OCI-LY1 (cell line): ENCODE results near the gene AP2B1.

Experiments
- H2AFZ ChIP-seq: fragments of 200-600 bp; sonication (generic), shearing (Covaris generic); 2 replicates; pipeline ENCODE4 v1.6.0; 2014; ENCODE audit warnings: antibody characterized with exemption, mild to moderate bottlenecking, low read length
- H3F3A ChIP-seq: fragments of 200-600 bp; sonication (generic), shearing (Covaris generic); 2 replicates; pipeline ENCODE4 v1.6.0; 2014; ENCODE audit warnings: mild to moderate bottlenecking, antibody characterized with exemption, low read length, moderate library complexity; ENCODE audit not compliant: insufficient read depth
- H3K27ac ChIP-seq: fragments of 200-600 bp; sonication (generic); 2 replicates; pipeline ENCODE4 v1.5.1; 2014; ENCODE audit warnings: low read length, mixed run types, mild to moderate bottlenecking, low read depth; ENCODE audit not compliant: poor library complexity, severe bottlenecking
- H3K27me3 ChIP-seq: fragments of 200-600 bp; sonication (generic); 2 replicates; pipeline ENCODE4 v1.6.0; 2014; ENCODE audit warnings: antibody characterized with exemption, mild to moderate bottlenecking, low read length, moderate library complexity; ENCODE audit not compliant: insufficient read depth
- H3K36me3 ChIP-seq: fragments of 200-600 bp; sonication (generic); 2 replicates; pipeline ENCODE4 v1.6.1; 2014; ENCODE audit warnings: mild to moderate bottlenecking, antibody characterized with exemption, low read length, moderate library complexity, mixed read lengths; ENCODE audit not compliant: insufficient read depth
- H3K4me1 ChIP-seq: fragments of 200-600 bp; sonication (generic); 2 replicates; pipeline ENCODE4 v1.5.1; 2014; ENCODE audit warnings: mild to moderate bottlenecking, low read length, moderate library complexity; ENCODE audit not compliant: insufficient read depth, severe bottlenecking
- H3K4me2 ChIP-seq: fragments of 200-600 bp; sonication (generic), shearing (Covaris generic); 2 replicates; pipeline ENCODE4 v1.6.1; 2014; ENCODE audit warnings: low read length
- H3K4me3 ChIP-seq: fragments of 200-600 bp; sonication (generic); 2 replicates; pipeline ENCODE4 v1.5.1; 2014; ENCODE audit warnings: low read length, low read depth, mild to moderate bottlenecking, mixed read lengths; ENCODE audit not compliant: poor library complexity, severe bottlenecking
- H3K79me2 ChIP-seq: fragments of 200-600 bp; shearing (Covaris generic); 2 replicates; pipeline ENCODE4 v1.6.1; 2016; ENCODE audit warnings: mixed run types, low read length, mixed read lengths; ENCODE audit not compliant: insufficient read depth
- H3K9ac ChIP-seq: fragments of 200-600 bp; sonication (generic), shearing (Covaris generic); 2 replicates; pipeline ENCODE4 v1.6.1; 2014; ENCODE audit warnings: mild to moderate bottlenecking, low read length, mixed read lengths
- H3K9me2 ChIP-seq: fragments of 200-600 bp; sonication (generic), shearing (Covaris generic); 2 replicates; pipeline ENCODE4 v1.6.1; 2014; ENCODE audit warnings: low read depth, mild to moderate bottlenecking, low read length, mixed read lengths
- H3K9me3 ChIP-seq: fragments of 200-600 bp; shearing (Covaris generic); 2 replicates; pipeline ENCODE4 v1.6.1; 2014; ENCODE audit warnings: low read length, mixed read lengths
- H4K20me1 ChIP-seq: fragments of 200-600 bp; sonication (generic), shearing (Covaris generic); 2 replicates; pipeline ENCODE4 v1.6.0; 2016; ENCODE audit warnings: mild to moderate bottlenecking, low read length; ENCODE audit not compliant: insufficient read depth
- EZH2 ChIP-seq: fragments of 200-600 bp; sonication (generic), shearing (Covaris generic); IDR thresholded peaks from 2 replicates; pipeline ENCODE4 v1.8.0; 2017; ENCODE audit warnings: borderline replicate concordance, mixed run types, mild to moderate bottlenecking, antibody characterized with exemption, low read length, moderate library complexity, mixed read lengths
- TF ChIP-seq, protein P1 (sequence below): fragments of 200-600 bp; sonication (generic), shearing (Covaris generic); IDR thresholded peaks from 2 replicates; pipeline ENCODE4 v1.5.1; 2017; ENCODE audit warnings: mild to moderate bottlenecking, antibody characterized with exemption, low read length, moderate library complexity, mixed read lengths

Gene AP2B1

DNA sequence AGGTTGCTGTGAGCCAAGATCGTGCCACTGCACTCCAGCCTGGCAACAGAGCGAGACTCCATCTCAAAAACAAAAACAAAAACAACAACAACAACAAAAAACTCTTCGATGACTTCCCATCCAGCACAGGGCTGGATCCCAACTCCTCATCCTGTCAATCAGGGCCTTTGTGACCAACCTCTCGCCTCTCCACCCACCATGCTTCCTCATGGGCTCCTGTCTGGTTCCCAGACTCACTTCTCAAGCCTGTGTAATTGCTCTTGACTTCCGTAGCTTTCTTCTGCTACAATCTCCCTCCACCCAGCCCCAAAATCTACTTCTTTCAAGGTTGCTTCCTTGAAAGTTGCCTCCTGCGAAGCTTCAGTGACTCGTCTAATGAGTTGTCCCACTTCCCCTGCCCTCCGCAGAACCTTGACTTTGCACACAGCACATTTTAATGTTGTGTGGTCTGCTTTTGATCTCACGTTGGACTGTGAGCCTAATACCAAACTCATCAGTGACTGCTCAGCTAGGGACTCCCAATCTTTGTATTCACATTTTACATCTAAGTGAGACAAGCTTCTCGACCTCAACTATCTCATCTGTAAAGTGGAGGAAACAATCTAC, 143.4 kb downstream of the AP2B1 start:
- Histone ChIP-seq H3K36me3 (peaks cover 3% of the 10 kb centered on the region; the same call in 1 of the 2 replicates), H4K20me1 (no peaks in the 10 kb centered on the region), H3K79me2 (no peaks in the 10 kb centered on the region), H3K4me1 (peaks cover 19% of the 10 kb centered on the region), H3K27me3 (no peaks in the 10 kb centered on the region; the same call in none of the 2 replicates), H3K27ac (no peak overlapping the region), H3K9ac (no peak overlapping the region), H3F3A (no peaks in the 10 kb centered on the region), H2AFZ (no peak overlapping the region), H3K9me2 (no peaks in the 10 kb centered on the region), H3K4me2 (no peak overlapping the region), H3K9me3 (no peaks in the 10 kb centered on the region), H3K4me3 (no peak overlapping the region)
- TF ChIP-seq, protein P1, sequence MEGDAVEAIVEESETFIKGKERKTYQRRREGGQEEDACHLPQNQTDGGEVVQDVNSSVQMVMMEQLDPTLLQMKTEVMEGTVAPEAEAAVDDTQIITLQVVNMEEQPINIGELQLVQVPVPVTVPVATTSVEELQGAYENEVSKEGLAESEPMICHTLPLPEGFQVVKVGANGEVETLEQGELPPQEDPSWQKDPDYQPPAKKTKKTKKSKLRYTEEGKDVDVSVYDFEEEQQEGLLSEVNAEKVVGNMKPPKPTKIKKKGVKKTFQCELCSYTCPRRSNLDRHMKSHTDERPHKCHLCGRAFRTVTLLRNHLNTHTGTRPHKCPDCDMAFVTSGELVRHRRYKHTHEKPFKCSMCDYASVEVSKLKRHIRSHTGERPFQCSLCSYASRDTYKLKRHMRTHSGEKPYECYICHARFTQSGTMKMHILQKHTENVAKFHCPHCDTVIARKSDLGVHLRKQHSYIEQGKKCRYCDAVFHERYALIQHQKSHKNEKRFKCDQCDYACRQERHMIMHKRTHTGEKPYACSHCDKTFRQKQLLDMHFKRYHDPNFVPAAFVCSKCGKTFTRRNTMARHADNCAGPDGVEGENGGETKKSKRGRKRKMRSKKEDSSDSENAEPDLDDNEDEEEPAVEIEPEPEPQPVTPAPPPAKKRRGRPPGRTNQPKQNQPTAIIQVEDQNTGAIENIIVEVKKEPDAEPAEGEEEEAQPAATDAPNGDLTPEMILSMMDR, result no peak
- no peak for TF ChIP-seq EZH2

DNA sequence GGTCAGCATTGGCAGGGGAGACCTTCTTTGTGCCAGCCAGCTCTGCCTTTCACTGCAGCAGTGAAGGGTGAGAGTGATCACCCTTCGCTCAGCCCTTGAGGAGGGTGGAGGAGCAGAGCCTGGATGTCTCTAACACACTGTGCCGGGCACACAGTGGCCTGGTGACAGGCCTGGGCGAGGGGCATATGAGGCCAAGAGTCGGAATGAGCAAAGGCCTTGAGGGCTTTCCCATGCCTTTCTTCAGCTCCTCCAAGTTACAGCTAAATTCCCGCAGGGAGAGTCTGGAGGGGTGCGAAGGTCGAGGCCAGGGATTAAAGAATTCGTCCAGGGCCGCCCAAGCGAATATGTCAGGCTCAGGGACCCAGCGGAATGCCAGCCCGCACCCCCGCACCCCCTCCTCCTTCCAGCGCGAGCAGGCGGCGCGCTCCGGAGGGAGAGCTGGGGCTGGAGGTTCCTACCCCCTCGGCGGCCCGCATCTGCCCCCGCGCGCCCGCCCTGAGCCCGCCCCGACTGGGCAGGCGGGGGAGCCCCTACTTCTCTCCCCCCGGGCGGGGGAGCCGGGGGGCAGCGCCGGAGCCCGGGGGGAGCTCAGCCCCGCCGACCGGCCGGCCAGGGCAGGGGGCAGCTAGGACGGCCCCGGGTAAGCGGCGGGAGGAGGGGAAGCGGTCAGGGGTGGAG, 144.3 kb downstream of the AP2B1 start, which contains the start of gene RASL10B:
Gene RASL10B (plus strand): TSS at position 401 of the 678 bp plus-strand sequence. CDS start 3,546 bp downstream, outside the sequence.
- H3K27me3 ChIP-seq, result no peaks in the 10 kb centered on the region; the same call in none of the 2 replicates
- peaks cover 15% of the 10 kb centered on the region for H3K4me1 ChIP-seq
- no peaks in the 10 kb centered on the region for H3K9me3 ChIP-seq
- H3K4me3 ChIP-seq, result peak within 1 kb of the TSS; percentile 57
- H3K79me2 ChIP-seq, result no peaks in the 10 kb centered on the region
- no peaks in the 10 kb centered on the region for H4K20me1 ChIP-seq
- TF ChIP-seq, protein P1, result no peak
- TF ChIP-seq EZH2, result no peak
- no peaks in the 10 kb centered on the region for H3K9me2 ChIP-seq
- no peak within 1 kb of the TSS for H2AFZ ChIP-seq
- peak within 1 kb of the TSS; percentile 44; the same call in 1 of the 2 replicates for H3K9ac ChIP-seq
- no peaks in the 10 kb centered on the region for H3F3A ChIP-seq
- H3K27ac ChIP-seq, result no peak within 1 kb of the TSS
- no peaks in the 10 kb centered on the region for H3K36me3 ChIP-seq
- H3K4me2 ChIP-seq, result peak within 1 kb of the TSS; percentile 56

DNA sequence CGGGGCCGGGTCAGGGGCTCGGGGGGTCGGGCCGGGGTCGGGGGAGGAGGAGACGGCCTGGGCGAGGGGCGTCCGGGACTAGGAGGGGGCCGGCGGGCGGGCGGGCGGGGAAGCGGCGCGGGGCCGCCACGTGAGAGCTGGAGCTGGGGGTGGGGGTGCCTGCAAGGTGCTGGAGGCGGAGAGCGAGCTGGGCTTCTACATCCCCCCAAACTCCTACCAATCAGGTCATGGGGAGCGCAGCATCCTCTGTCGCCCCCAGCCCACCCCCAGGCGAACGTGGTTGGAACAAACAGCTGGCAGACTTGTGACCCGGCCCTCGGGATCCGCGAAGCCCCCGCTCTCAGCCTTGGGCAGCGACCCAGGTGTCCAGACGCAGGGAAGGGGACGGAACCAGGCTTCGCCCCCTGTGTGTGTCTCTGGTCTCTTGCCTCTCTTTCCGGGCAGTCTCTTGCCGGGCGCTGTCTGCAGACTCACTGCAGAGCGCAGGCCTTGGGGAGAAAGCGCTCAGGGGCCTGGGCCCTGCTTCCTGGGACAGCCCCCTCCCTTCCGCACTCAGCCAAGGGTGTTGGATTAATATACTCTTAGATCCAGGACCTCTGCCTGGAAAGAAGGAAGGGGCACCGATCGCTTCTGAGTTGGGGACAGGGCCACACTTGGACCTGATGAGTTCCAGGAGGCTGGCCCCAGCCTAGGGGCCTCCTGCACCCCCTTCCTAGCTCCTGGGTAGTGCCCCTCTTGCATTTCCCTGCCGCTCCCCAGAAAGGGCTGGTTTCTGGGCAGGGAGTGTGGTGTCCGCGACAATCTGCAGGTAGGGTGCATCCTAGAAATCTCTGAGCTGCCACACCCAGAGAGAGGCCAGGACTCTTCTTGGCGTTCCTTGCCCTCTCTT, 145.0 kb downstream of the AP2B1 start:
- Histone ChIP-seq H3K4me3 (peak overlapping the region; percentile 57), H3K9me2 (no peaks in the 10 kb centered on the region), H3K9me3 (no peaks in the 10 kb centered on the region), H4K20me1 (no peaks in the 10 kb centered on the region), H3K27me3 (no peaks in the 10 kb centered on the region; the same call in none of the 2 replicates), H3K27ac (no peak overlapping the region), H3K4me1 (peaks cover 8% of the 10 kb centered on the region), H3K79me2 (no peaks in the 10 kb centered on the region), H3K9ac (no peak overlapping the region; the same call in 1 of the 2 replicates), H3F3A (no peaks in the 10 kb centered on the region), H2AFZ (no peak overlapping the region), H3K4me2 (peak overlapping the region; percentile 56), H3K36me3 (no peaks in the 10 kb centered on the region)
- TF ChIP-seq, protein P1, result no peak
- no peak for TF ChIP-seq EZH2
